Uterus (tissue), 4 donors: ENCODE data around the gene TRIO. TPM values are rescaled to one million over a fixed set of nuclear protein-coding genes. Genes with fewer than 3 reads are reported as not detected.

Experiments used
- DNase-seq, 2 donors: peaks; one replicate each; pipeline ENCODE4 v3.0.0-alpha.2; 2019 to 2020
- H3K27ac ChIP-seq, 2 donors: fragments of 200-600 bp; sonication (generic); 1 replicate in 1 of 2; 2 replicates in 1 of 2; pipeline ENCODE4 v1.5.1; 2016 to 2018
- H3K27me3 ChIP-seq, 2 donors: fragments of 200-600 bp; sonication (generic); one replicate each; pipeline ENCODE4 v1.5.1; 2018 to 2019; ENCODE audit warnings: control low read depth in 1 of 2
- H3K36me3 ChIP-seq, 2 donors: fragments of 200-600 bp; sonication (generic); one replicate each; pipeline ENCODE4 v1.5.1; 2019; ENCODE audit warnings: control low read depth in 1 of 2
- H3K4me1 ChIP-seq, 2 donors: fragments of 200-600 bp; sonication (generic); one replicate each; pipeline ENCODE4 v1.5.1; 2018 to 2019; ENCODE audit warnings: control low read depth in 1 of 2
- H3K4me3 ChIP-seq, 2 donors: fragments of 200-600 bp; sonication (generic); 1 replicate in 1 of 2; 2 replicates in 1 of 2; pipeline ENCODE4 v1.5.1; 2018 to 2019; ENCODE audit warnings: mild to moderate bottlenecking in 1 of 2
- H3K9me3 ChIP-seq, 2 donors: fragments of 200-600 bp; sonication (generic); one replicate each; pipeline ENCODE4 v1.5.1; 2019; ENCODE audit warnings: control low read depth in 1 of 2
- CTCF ChIP-seq, 4 experiments: fragments of 200-600 bp in 2 of 4; fragments of 450-650 bp in 2 of 4; sonication (generic) in 2 of 4; IDR thresholded peaks; one replicate each; pipeline ENCODE4 v1.5.1; 2016 to 2019; ENCODE audit warnings: antibody characterized with exemption in 4 of 4, mild to moderate bottlenecking in 2 of 4, moderate library complexity in 1 of 4
- POLR2A ChIP-seq, 2 donors: fragments of 450-650 bp; IDR thresholded peaks; one replicate each; pipeline ENCODE4 v1.6.1; 2016; ENCODE audit warnings: antibody characterized with exemption in 2 of 2, mild to moderate bottlenecking in 1 of 2, moderate library complexity in 1 of 2
- intact Hi-C: fragments of 100-400 bp; cut with DNase I; formaldehyde crosslinking; loops from one replicate; pipeline ENCODE4 v1.15.1; 2023; ENCODE audit warnings: low total_unique reads
- total RNA-seq, 4 donors: library from RNA; depleted of rRNA in 3 of 4; stranded (reverse); fragments of >200 nt in 3 of 4; gene quantifications; one replicate each; pipeline versions ENCODE4 v1.1.0 to v1.2.4, GENCODE V29; 2014 to 2023
- donor health status: DM: yes; HTN: yes; CAD: no.

The TRIO gene
- total RNA-seq, 4 donors from 2014 or later: 93.5 to 234 (median 207) TPM

GRCh38 chr5:14280294-14280854, 137.2 kb downstream of the TRIO start:
- intact Hi-C loops: no loop called here

GRCh38 chr5:14281746-14282181, 138.6 kb downstream of the TRIO start:
- TF ChIP-seq POLR2A (IDR thresholded peaks at IDR 0.05) (no peak), CTCF (IDR thresholded peaks at IDR 0.05) (no peak)
- no peak overlapping the region for H3K27ac ChIP-seq
- no peaks in the 10 kb centered on the region for H3K4me1 ChIP-seq
- H3K27me3 ChIP-seq: no peaks in the 10 kb centered on the region
- no peaks in the 10 kb centered on the region for H3K9me3 ChIP-seq
- DNase-seq: no peak
- no peaks in the 10 kb centered on the region for H3K36me3 ChIP-seq
- intact Hi-C loops: no loop called here
- no peak overlapping the region for H3K4me3 ChIP-seq

More at GRCh38 chr5:14280294-14280854, 137.2 kb downstream of the TRIO start:
- Histone ChIP-seq H3K27me3 (no peaks in the 10 kb centered on the region), H3K4me3 (no peak overlapping the region), H3K27ac (no peak overlapping the region), H3K36me3 (no peaks in the 10 kb centered on the region), H3K9me3 (no peaks in the 10 kb centered on the region), H3K4me1 (no peaks in the 10 kb centered on the region)
- TF ChIP-seq CTCF (IDR thresholded peaks at IDR 0.05) (no peak), POLR2A (IDR thresholded peaks at IDR 0.05) (no peak)
- DNase-seq: no peak

GRCh38 chr5:14283139-14283538, 140.0 kb downstream of the TRIO start:
- Histone ChIP-seq H3K27ac (no peak overlapping the region), H3K4me3 (no peak overlapping the region), H3K27me3 (no peaks in the 10 kb centered on the region), H3K4me1 (no peaks in the 10 kb centered on the region), H3K9me3 (no peaks in the 10 kb centered on the region), H3K36me3 (no peaks in the 10 kb centered on the region)
- DNase-seq: no peak
- TF ChIP-seq POLR2A (IDR thresholded peaks at IDR 0.05) (no peak), CTCF (IDR thresholded peaks at IDR 0.05) (no peak)
- intact Hi-C loops: no loop called here

GRCh38 chr5:14284392-14285148, 141.4 kb downstream of the TRIO start:
- intact Hi-C loops: no loop called here
- H3K4me3 ChIP-seq: no peak overlapping the region
- H3K4me1 ChIP-seq: no peaks in the 10 kb centered on the region
- H3K9me3 ChIP-seq: no peaks in the 10 kb centered on the region
- no peaks in the 10 kb centered on the region for H3K36me3 ChIP-seq
- DNase-seq: no peak
- H3K27me3 ChIP-seq: no peaks in the 10 kb centered on the region
- no peak overlapping the region for H3K27ac ChIP-seq
- TF ChIP-seq POLR2A (IDR thresholded peaks at IDR 0.05): no peak
- TF ChIP-seq CTCF (IDR thresholded peaks at IDR 0.05): no peak

- no peak for TF ChIP-seq CTCF (IDR thresholded peaks at IDR 0.05)
- no peak for TF ChIP-seq POLR2A (IDR thresholded peaks at IDR 0.05)
- intact Hi-C loops: no loop called here
- H3K36me3 ChIP-seq: no peaks in the 10 kb centered on the region
Observed at GRCh38 chr5:14286007-14286406, 142.9 kb downstream of the TRIO start.

More at GRCh38 chr5:14286007-14286406, 142.9 kb downstream of the TRIO start:
- DNase-seq: no peak
- Histone ChIP-seq H3K27me3 (no peaks in the 10 kb centered on the region), H3K4me3 (no peak overlapping the region), H3K9me3 (no peaks in the 10 kb centered on the region), H3K4me1 (no peaks in the 10 kb centered on the region), H3K27ac (no peak overlapping the region)
